Measurements from ENCODE around the gene SLC22A1.

GRCh38 chr6:160202411-160202810 lies 80.8 kb downstream of the SLC22A1 start:
- TF ChIP-seq, protein P1, sequence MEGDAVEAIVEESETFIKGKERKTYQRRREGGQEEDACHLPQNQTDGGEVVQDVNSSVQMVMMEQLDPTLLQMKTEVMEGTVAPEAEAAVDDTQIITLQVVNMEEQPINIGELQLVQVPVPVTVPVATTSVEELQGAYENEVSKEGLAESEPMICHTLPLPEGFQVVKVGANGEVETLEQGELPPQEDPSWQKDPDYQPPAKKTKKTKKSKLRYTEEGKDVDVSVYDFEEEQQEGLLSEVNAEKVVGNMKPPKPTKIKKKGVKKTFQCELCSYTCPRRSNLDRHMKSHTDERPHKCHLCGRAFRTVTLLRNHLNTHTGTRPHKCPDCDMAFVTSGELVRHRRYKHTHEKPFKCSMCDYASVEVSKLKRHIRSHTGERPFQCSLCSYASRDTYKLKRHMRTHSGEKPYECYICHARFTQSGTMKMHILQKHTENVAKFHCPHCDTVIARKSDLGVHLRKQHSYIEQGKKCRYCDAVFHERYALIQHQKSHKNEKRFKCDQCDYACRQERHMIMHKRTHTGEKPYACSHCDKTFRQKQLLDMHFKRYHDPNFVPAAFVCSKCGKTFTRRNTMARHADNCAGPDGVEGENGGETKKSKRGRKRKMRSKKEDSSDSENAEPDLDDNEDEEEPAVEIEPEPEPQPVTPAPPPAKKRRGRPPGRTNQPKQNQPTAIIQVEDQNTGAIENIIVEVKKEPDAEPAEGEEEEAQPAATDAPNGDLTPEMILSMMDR (IDR thresholded peaks at IDR 0.05): no peak
- TF ChIP-seq POLR2A (IDR thresholded peaks at IDR 0.05): no peak

Measured in adrenal gland (tissue), 5 donors.